Erythroblast (primary cell): ENCODE data around the gene FRMPD2.

Experiments
- DNase-seq, 2 experiments: peaks; one replicate each; lab custom pipeline; 2025; lab: John Stamatoyannopoulos, UW
- GATA1 ChIP-seq: IDR thresholded peaks from 2 replicates; pipeline ENCODE4 v1.6.1; 2011; ENCODE audit warnings: low read depth, mild to moderate bottlenecking, control low read depth, low read length, moderate library complexity
- POLR2A ChIP-seq: IDR thresholded peaks from 2 replicates; pipeline ENCODE4 v1.6.1; 2011; ENCODE audit warnings: mild to moderate bottlenecking, low read length

The FRMPD2 gene, protein sequence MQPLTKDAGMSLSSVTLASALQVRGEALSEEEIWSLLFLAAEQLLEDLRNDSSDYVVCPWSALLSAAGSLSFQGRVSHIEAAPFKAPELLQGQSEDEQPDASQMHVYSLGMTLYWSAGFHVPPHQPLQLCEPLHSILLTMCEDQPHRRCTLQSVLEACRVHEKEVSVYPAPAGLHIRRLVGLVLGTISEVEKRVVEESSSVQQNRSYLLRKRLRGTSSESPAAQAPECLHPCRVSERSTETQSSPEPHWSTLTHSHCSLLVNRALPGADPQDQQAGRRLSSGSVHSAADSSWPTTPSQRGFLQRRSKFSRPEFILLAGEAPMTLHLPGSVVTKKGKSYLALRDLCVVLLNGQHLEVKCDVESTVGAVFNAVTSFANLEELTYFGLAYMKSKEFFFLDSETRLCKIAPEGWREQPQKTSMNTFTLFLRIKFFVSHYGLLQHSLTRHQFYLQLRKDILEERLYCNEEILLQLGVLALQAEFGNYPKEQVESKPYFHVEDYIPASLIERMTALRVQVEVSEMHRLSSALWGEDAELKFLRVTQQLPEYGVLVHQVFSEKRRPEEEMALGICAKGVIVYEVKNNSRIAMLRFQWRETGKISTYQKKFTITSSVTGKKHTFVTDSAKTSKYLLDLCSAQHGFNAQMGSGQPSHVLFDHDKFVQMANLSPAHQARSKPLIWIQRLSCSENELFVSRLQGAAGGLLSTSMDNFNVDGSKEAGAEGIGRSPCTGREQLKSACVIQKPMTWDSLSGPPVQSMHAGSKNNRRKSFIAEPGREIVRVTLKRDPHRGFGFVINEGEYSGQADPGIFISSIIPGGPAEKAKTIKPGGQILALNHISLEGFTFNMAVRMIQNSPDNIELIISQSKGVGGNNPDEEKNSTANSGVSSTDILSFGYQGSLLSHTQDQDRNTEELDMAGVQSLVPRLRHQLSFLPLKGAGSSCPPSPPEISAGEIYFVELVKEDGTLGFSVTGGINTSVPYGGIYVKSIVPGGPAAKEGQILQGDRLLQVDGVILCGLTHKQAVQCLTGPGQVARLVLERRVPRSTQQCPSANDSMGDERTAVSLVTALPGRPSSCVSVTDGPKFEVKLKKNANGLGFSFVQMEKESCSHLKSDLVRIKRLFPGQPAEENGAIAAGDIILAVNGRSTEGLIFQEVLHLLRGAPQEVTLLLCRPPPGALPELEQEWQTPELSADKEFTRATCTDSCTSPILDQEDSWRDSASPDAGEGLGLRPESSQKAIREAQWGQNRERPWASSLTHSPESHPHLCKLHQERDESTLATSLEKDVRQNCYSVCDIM (N-terminal part only)

DNA sequence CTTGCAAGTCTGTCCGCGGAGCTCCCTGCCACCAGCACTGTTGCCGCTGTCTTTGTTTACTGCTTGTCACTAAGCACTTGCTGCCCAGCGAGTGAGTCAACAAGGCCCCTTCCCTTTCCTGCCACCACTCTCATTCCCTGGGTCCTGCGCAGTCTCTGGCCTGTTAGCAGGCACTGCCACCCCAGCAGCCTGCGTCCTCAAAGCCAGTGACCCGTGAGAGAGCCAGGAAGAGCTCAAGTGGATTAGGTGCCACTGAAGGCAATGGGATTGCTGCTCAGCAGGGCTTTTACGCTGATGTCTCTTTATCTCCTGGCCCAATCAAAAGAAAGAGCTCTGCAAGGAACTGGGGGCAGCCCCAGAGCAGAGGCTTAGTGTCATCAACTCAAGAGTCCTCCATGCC lies at the start of gene FRMPD2:
Gene FRMPD2, minus strand, starts transcription at position 61 of the 400 bp plus-strand sequence. CDS start 129 bp downstream, outside the sequence.
- no peak for DNase-seq
- TF ChIP-seq GATA1 (no peak), POLR2A (no peak)

DNA sequence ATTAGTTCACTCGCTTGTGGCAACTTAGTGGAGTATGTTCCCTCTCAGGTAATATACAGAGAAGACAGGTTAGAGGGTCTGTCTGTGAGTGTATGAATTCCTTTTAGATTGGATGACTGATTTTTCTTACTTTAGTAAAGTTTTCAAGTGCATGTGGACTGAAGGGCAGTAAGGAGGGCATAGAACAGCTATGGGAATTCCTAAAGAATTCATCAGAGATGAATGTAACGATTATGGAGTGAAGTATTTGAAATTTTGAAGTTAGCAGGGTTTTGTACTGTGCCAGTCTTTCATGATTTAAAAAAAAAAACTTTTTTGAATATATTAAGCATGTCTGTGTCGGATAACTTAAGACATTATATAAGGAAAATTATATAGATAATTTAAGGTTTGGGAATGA lies 47.5 kb upstream of the FRMPD2 start:
- TF ChIP-seq GATA1 (no peak), POLR2A (no peak)
- no peak for DNase-seq

DNA sequence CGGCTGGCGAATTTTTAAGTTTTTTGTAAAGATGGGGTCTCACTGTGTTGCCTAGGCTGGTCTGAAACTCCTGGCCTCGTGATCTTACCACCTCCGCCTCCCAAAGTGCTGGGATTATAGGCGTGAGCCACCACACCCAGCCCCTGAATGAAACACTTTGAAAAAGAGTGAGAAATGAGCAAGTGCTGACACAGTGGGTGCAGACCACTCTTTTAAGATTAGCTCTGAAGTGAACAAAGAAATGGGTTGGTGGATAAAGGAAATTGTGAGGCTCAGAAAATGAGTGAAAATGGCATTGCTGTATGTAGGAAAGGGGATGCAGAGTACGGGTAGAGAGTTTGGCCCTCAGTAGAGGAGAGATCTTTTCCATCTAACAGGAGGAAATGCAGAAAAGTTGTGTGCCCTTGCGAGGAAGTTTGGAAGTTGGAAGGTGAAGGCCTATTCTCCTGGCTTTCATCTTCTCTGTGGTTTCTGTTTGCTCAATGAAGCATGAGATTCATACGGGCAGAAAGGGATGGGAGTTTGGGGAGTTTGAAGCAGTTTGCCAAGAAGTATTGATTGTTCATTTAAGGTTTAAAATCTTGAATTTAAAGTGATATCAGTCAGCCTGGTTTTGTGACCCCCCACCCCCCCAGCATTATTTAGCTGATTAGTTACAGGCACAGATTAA lies 43.0 kb upstream of the FRMPD2 start:
- no peak for TF ChIP-seq POLR2A
- TF ChIP-seq GATA1 = no peak
- no peak for DNase-seq

GRCh38 chr10:48316236-48316635 lies 41.7 kb upstream of the FRMPD2 start:
- no peak for DNase-seq
- TF ChIP-seq POLR2A = no peak
- no peak for TF ChIP-seq GATA1

DNA sequence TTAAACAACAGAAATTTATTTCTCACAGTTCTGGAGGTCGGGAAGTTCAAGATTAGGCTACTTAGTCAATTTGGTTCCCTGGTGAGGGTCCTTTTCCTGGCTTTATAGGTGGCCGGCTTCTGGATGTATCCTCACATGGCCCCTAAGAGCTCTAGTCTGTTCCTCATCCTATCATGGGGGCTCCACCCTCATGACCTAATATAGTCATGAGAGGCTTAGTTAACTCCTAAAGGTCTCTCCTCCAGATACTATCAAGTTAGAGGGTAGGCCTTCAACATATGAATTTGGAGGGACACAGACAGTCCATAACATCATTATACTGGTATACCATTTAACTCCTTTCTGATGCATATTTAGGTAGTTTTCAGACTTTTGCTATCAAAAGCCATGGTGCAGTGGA lies 39.6 kb upstream of the FRMPD2 start:
- no peak for TF ChIP-seq POLR2A
- TF ChIP-seq GATA1 = no peak
- peak; percentile 33 to 36 for DNase-seq

DNA sequence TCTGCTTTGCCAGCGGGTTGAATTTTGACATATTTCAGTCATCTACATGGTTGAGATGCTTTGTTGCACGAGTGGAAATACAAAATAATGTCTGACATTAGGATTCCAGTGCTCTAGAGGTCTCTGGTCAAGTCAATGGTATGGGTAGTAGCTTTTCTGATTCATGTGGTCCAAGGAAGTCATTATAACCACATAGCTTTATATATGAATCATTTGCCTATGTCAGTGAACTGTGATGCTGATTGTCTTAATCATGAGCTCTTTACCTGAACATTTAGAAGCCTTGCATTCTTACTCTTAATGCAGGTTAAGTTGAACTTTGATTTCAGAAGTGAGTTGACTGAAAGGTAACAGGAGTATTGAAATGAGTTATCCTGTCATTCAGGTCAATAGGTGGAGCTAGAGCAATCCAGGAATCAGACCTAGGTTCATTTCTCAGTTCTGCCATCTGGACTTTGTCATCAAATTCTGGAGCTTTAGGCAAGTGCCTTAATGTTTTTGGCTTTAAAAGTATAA lies 35.3 kb upstream of the FRMPD2 start:
- DNase-seq = peak in 1 of 2 experiments; percentile 24
- TF ChIP-seq POLR2A = no peak

DNA sequence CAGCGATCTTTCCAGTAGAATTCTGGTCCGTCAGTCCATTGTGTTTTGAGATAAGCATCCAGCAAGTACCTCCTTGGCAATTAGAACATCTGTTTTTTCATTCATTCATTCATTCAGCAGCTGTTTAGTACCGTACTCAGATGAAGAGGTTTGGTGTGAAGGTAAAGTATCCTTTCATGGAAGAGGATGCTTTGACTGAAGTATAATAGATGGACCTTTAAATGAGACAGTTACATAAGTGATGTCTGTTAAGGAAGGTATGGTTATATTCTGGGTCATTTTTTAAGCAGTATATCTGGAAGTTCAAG lies 33.2 kb upstream of the FRMPD2 start:
- peak; percentile 34 to 46 for DNase-seq
- TF ChIP-seq POLR2A (no peak), GATA1 (no peak)

DNA sequence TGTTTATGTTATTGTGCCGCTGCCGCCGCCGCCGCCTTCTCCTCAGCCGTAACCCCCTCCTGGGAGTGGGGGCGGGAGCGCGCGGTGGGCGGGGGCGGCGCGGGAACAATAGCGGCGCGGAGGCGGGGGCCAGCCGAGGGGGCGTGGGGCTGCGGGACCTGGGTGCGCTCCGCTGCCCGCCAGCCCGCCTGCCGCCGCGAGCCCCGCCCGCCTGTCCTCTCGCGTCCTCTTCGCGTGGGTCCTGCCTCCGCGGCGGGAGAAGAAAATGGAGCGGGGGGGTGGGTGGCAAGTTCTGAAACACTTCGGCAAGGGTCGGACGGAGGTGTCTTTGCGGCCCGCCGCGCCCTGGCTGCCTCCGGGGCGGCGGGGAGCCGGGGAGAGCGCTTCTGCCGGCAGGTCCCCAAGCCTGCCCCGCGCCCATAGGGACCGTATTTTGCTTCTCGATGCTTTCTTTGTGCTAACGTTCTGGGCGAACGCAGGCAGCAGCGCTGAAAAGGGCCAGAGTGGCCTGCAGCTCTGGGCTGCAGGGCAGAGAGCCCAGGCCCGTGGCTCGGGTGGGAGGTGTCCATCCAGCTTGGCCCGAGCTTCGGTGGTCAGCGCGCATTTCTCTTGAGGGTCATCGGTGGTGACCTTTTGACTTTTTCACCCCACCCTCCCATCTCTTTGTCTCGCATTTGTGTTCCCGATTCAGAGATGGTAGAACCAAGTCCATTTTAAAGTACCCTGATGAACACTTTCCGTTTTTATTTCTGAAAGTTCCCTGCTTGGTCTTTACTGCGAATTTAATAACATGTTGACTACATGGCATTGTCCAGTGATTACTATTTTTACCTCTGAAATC lies 32.6 kb upstream of the FRMPD2 start:
- DNase-seq = peak; percentile 81 to 86
- TF ChIP-seq POLR2A (no peak), GATA1 (no peak)

- peak; percentile 94 to 96 for DNase-seq
- TF ChIP-seq POLR2A (peak; percentile 57), GATA1 (no peak)
Observed at GRCh38 chr10:48306265-48306869, 31.9 kb upstream of the FRMPD2 start, which contains the start of gene MAPK8. TSS of gene MAPK8 (plus strand) at chr10:48306677. CDS start at chr10:48401661, 94,984 bp downstream.

DNA sequence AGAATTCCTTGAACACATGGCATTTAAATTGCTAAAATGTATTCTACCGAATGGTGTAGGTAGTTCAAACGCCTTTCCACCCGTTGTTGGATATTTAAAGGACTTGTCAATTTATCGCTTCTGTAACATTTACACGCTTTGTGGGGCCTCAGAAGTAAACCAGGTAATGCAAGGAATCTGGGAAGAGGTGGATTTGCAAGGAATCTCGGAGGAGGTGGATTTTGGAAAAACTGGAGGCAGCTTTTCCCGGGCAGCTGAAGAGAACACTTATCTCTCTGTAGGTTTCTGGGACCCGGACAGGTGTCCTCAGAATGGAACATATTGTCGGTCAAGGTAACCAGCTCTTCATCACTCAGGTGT lies 31.4 kb upstream of the FRMPD2 start:
- TF ChIP-seq GATA1 (no peak), POLR2A (no peak)
- no peak for DNase-seq

DNA sequence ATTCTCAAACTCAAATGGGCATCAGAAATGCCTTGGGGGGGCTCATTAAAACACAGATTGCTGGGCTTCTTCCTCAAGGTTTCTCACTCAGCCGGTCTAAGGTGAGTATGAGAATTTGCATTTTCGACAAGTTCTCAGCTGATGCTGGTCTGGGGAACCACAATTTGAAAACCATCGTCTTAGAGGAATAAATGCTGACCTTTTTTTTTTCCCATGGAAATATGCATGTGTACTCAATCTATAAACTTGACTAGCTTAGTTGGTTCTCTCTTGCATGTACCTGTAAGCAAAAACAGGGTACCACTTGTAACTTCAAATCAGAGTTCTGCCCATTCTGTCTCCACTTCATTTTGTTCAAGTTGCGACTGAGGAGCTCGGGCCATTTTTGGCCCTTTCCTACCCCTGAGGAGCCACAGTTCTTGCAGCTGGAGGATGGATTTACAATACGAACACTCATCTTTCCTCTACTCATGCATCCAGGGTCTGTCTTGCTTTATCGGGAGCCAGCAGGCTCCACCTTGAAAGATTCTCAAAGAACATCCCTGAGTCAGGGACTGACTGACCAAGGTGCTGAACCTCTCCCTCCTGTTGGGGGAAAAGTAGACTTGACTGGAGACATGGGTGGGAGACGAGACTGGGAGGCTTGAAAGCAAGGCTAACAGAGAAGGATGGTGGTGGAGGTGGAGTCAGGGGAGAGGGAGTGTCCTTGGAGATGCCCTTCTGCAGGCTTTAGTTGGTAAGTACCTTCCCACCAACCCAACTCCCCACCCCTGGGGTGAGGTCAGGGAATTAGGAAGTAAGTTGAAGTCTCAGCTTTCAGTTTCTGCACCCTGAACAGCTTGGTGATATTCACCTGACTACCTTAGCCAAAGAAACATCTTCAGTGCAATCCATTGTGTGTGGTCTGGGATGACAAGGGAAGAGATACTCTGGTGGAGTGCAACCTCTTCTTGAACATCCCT lies 28.3 kb upstream of the FRMPD2 start:
- DNase-seq = no peak
- TF ChIP-seq POLR2A (no peak), GATA1 (no peak)
